Dedifferentiated amniotic fluid mesenchymal stem cell (primary cell): Measurements from ENCODE around the gene ASRGL1.
A peak's percentile ranks its signal among the peaks of the same experiment; 100 is the strongest.

ENCODE experiments used
- DNase-seq: peaks from one replicate; pipeline ENCODE4 v3.0.0-alpha.2; 2016; ENCODE audit errors: extremely low spot score

ASRGL1 gene

GRCh38 chr11:62393061-62393611, 55.9 kb downstream of the ASRGL1 start:
- no peak for DNase-seq

DNA sequence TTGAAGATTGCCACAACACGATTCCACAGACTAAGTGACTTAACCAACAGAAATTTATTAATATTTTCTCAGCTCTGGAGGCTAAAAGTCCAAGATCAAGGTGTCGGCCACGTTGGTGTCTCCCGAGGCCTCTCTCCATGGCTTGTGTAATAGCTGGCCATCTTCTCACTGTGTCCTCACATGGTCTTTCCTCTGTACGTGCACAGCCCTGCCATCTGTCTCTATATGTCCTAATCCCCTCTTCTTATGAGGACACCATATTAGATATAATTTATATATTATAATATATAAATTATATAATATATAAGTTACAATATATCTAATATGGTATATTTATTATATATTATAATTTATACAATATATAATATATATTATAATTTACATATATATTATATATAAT, 56.5 kb downstream of the ASRGL1 start:
- DNase-seq, result no peak

- peak; percentile 93 for DNase-seq
Measured at GRCh38 chr11:62394825-62395538, 57.7 kb downstream of the ASRGL1 start.

DNA sequence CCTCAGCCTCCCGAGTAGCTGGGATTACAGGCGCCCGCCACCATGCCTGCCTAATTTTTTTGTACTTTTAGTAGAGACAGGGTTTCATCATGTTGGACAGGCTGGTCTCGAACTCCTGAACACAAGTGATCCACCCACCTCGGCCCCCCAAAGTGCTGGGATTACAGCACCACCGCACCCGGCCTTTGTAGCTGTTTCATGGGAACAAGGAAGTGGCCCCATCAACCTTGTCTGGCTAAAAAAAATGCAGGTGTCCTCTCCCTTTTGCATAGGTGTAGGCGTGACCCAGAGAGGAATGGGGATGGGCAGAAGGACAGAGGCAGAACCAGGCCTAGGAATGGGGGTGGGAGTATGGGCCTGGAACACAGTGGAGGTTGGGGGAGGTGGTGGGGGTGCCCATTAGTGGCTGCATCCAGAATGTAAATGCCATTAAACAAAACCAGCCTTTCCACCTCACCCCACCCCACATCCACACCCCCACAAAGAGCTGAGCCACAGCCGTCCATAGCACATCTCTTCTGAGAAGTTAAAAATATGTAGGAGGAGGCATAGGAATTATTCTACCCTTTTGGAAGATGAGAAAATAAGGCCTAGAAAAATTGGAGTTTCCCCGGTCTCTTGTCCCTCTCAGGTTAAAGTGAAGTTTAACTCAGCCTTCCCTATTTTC, 58.8 kb downstream of the ASRGL1 start:
- DNase-seq, result no peak

DNA sequence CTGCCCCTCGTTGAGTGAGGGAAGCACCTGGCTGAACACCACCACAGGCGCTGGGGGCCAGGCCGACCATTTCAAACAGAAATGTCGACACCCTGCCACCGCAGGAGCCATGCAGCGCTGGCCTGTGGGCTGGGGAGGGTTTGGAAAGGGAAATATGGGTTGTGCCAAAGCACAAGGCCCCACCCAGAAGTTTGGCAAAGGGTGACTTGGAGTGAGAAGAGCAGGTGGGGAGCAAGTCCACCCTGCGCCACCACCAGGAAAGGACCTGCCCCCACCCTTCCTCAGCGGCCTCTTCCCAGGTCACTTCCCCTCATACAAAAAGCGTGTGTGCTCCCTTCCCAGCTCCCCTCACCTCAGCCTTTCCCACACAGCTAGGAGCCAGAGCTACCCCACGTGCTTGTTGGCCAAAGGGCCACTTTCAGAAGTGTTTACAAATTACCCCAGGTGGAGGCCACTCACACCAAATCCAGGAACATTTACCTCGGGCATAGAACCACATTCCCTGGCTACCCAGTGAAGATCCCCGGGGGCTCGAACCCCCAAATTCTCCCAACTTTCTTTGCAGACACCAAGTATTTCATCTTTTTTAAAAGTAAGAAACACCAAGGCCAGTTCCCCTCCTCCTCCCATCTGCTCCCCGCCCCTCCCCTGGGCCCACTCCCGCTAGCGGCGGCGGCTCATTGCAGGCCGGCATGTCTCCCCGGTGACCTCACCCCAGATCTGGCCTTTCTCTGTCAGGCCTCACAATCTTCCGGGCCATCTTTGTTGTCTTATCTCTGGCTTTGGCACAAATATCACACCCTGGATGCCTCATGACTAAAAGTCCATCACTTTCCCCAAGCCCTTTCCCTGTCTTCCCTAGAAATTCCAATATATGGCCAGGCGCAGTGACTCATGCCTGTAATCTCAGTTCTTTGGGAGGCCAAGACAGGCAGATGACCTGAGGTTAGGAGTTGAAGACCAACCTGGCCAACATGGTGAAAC, 61.1 kb downstream of the ASRGL1 start:
- DNase-seq, result no peak

DNA sequence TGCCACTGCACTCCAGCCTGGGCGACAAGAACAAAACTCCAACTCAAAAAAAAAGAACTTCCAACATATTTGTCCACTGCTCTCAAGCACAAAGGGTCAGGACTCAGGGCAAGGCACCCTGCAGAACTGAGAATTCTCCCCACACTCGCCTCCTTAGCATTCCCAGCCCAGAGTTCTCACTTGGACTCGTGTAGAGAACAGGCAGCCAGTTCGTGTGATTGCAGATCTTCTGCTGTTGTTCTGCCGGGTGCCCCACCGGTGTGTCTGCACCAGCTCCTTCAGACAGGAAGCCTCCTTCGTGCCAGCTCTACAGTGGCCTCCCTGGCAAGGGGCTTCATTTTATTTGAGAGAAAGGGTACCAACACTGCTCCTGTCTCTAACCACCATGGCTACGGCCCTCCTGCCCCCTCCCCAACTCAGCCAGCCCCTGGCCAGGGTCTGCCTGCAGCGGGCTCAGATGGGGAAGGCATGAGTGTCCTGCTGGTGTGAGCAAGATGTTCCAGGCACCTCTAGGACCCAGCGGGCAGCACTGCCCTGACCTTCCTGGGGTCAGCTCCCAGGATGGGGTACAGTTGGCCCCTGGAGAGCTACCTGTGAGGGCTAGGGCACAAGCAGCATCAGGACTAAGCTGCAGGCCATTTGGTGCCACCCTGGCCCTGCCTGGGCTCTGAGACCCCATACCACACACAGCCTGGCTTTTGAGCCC, 62.1 kb downstream of the ASRGL1 start:
- no peak for DNase-seq

- no peak for DNase-seq
Measured at GRCh38 chr11:62399878-62400266, 62.6 kb downstream of the ASRGL1 start.

- DNase-seq, result no peak
Measured at GRCh38 chr11:62400281-62400680, 63.0 kb downstream of the ASRGL1 start.

GRCh38 chr11:62400760-62401159, 63.5 kb downstream of the ASRGL1 start:
- peak; percentile 98 for DNase-seq

- DNase-seq, result no peak
Measured at GRCh38 chr11:62401356-62401755, 64.1 kb downstream of the ASRGL1 start.

- DNase-seq, result no peak
Measured at GRCh38 chr11:62401811-62402210, 64.6 kb downstream of the ASRGL1 start.

GRCh38 chr11:62402226-62402959, 65.1 kb downstream of the ASRGL1 start:
- no peak for DNase-seq

DNA sequence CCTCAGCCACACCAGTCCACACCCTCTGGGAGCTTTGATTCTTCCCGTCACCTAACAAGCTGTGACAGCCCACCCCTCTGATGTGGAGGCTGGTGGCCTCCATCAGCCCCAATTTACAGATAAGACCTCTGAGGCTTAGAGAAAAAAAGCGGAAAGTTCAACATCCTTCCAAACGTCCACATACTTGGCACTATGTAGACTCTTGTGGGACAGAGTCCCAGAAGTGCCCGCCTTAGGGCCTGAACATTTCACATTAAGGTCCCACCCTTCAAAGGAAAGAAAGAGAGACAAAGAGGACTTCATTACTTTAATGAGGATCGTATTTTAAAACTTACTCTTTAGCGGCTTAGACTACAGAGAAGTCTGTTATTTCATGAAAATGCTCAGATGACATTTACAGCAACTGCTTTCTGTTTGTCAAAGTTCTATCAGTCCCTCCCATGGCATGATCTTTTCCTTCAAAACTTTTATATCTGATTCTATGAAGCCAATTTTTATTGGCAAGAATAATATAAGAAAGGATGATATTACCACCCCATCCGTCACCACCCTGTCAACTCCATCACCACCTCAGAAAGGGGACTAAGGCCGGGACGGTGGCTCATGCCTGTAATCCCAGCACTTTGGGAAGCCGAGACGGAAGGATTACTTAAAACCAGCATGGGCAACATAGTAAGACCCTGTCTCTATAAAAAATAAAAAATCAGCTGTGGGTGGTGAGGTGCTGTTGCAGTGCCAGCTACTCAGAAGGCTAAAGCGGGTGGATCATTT, 65.9 kb downstream of the ASRGL1 start:
- DNase-seq, result no peak

DNA sequence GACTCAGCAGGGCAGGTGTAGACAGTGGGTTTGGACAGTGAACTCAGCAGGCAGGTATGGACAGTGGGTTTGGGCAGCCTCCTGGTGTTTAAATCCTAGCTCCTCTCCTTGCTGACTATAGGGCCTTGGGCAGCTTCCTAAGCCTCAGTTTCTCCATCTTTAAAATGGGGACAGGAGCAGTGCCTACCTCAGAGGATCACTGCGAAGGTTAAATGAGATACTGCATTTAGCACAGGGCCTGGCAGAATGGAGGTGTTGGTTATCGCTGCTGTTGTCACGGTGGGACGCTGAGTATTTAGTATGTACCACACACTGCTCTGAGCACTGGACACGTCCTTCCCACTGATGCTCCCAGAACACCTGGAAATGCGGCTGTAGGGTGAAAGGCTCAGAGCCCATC, 67.2 kb downstream of the ASRGL1 start:
- DNase-seq, result no peak

DNA sequence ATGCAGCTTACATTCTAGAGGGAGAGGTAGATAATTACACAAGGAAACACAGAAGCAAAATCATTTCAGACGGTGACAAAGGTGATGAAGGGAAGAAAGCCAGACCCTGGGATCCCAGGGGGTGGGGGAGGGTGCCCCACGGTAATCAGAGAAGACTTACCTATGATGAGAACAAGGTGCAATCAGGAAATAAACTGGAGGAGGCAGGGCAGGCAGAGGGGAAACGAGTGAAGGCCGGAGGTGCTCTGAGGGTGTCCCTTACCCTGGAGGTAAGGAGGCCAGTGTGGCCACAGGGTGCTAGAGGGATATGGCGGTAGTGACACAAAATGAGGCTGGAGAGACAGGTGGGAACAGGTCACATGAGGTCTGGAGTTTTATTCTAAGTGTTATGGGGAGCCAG, 67.7 kb downstream of the ASRGL1 start:
- no peak for DNase-seq

DNA sequence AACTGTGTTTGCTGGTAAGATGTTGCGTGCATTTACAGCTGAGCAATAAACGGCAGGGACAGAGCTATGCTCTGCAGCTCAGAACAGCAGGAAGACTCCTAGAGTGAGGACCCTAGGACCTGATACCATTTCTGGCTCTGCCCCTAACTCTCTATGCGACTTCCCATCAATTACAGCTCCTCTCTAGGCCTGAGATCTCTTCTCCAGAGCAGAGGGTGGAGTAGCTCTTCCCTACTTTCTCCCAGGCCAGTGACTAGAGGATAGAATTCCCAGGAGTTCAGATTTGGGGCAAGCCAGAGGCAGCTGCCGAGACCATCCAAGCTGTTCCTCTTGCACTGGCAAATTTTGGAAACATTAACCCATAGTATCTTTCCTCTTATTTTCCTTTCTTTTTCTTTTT, 68.8 kb downstream of the ASRGL1 start:
- DNase-seq, result no peak

GRCh38 chr11:62409831-62410230, 72.6 kb downstream of the ASRGL1 start:
- no peak for DNase-seq

DNA sequence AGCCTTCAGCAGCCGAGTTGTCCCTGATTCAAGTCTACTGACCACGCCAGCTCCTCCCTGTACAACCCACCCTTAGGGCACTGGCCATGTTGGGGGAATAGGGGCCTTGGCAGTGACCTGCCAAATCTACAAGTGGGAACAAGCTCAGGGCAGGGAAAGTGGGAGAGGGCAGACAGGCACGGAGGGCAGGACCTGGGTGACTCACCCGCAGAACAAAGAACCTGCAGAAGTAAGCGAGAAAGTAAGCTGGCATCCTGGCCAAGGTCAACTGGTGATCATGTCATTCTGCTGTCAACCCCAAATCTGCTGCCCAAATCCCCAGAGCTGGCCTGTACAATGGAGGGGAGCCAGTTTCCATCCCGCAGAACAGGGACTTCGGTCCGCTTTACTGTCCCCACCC, 73.7 kb downstream of the ASRGL1 start:
- DNase-seq, result no peak

DNA sequence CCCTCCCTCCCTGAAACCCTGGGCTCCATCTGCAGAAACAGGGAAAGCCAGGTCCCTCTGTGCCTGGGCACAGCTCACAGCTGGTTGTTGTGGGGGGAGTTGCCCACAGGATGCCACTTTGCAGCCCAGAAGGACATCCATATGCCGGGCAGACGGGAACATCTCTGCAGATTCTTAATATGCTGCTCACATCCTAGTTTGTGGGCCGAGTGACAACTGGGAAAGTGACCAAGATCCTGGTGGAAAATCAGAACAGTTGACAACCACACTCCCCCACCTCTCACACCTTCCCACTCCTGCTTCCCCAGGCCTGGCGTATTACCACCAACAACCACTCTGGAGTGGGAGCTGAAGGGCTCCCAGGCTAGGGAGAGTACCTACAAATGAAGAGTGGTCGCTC, 74.3 kb downstream of the ASRGL1 start:
- no peak for DNase-seq

- no peak for DNase-seq
Measured at GRCh38 chr11:62413060-62413696, 75.9 kb downstream of the ASRGL1 start.
